ENCODE measurements around the gene EXOC3L1. TPM values are rescaled to one million over a fixed set of nuclear protein-coding genes. Genes with fewer than 3 reads are reported as not detected.

EXOC3L1 gene
- total and polyA plus RNA-seq, 3 experiments from 2014 or later = not detected

- H3K27ac Mint-ChIP-seq = peak overlapping the region in 1 of 8 donors; percentile 48
- H3K4me3 Mint-ChIP-seq = peak overlapping the region; percentile 41 to 78 (median 60)
- H3K4me1 Mint-ChIP-seq = peaks cover 25 to 62% (median 30%) of the 10 kb centered on the region in 3 donors
- peaks cover 52 to 54% of the 10 kb centered on the region in 2 donors for H3K27me3 Mint-ChIP-seq
- H3K9me3 Mint-ChIP-seq = peaks cover 0 to 2% (median 0%) of the 10 kb centered on the region in 5 donors
- peaks cover 0 to 13% (median 0%) of the 10 kb centered on the region in 3 donors for H3K36me3 Mint-ChIP-seq
- Histone ChIP-seq H3K4me1 (ENCODE audit: insufficient read depth, low read length) (peaks cover 56% of the 10 kb centered on the region), H3K36me3 (ENCODE audit: insufficient read depth, low read length) (no peaks in the 10 kb centered on the region), H3K27me3 (ENCODE audit: insufficient read depth, low read length, poor library complexity, severe bottlenecking) (peaks cover 55% of the 10 kb centered on the region), H3K9me3 (ENCODE audit: low read length) (no peaks in the 10 kb centered on the region), H3K27ac (ENCODE audit: low read depth, low read length) (no peak overlapping the region), H3K4me3 (ENCODE audit: low read length) (peak overlapping the region; percentile 32)
- CTCF ChIA-PET = interaction anchor here (0.7 to 17.6 kb wide), 7 partner anchors 10 to 146 kb away, joined by 3 to 205 read pairs (median 5); partner anchors contain the start of genes B3GNT9, CBFB, EXOC3L1 and MATCAP1
- DNase-seq = peak in 3 of 5 donors; percentile 10 to 54 (median 25)
- POLR2A ChIA-PET = interaction anchor here (0.7 to 2.6 kb wide), 5 partner anchors 11 to 775 kb away, joined by 3 to 9 read pairs (median 3); partner anchors contain the start of gene B3GNT9
Observed at GRCh38 chr16:67163164-67163998, 26.6 kb downstream of the EXOC3L1 start.

DNA sequence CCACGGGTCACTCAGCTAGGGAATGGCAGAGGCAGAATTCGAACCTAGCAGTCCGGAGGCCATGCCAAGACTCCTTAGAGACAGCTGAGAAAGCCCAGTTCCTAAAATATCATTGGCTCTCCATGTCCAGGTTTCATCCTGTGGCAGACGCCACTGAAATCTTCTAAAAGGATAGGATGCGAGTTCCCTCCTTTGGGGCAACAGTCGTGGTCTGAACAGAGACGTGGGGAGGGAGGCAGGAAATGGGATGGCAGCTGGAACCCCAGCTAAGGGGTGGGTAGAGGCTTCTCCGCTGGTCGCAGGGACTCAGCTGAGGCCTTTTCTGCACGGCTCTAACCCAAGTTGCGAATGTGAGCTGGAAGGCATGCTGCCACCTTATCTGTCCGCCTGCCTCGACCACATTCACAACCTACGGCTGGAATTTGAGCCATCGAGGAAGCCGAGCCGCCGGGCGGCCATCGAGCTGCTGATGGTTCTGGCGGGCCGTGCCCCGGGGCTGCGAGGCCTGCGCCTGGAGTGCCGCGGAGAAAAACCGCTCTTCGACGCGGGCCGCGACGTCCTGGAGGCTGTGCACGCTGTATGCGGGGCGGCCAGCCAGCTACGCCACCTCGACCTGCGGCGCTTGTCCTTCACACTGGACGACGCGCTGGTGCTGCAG, 27.3 kb downstream of the EXOC3L1 start:
- POLR2A ChIA-PET = interaction anchor here (0.7 to 2.6 kb wide), 4 partner anchors 11 to 133 kb away, joined by 3 to 9 read pairs (median 3); partner anchors contain the start of gene B3GNT9
- Mint-ChIP-seq H3K27ac (peak overlapping the region in 1 of 8 donors; percentile 36), H3K9me3 (no peaks in the 10 kb centered on the region), H3K36me3 (peaks cover 0 to 13% (median 0%) of the 10 kb centered on the region in 3 donors), H3K4me3 (peak overlapping the region in 4 of 7 donors; percentile 35 to 66 (median 55)), H3K27me3 (peaks cover 47 to 48% of the 10 kb centered on the region in 2 donors), H3K4me1 (peaks cover 30 to 67% (median 37%) of the 10 kb centered on the region in 3 donors)
- H3K36me3 ChIP-seq (ENCODE audit: insufficient read depth, low read length) = no peaks in the 10 kb centered on the region
- H3K27me3 ChIP-seq (ENCODE audit: insufficient read depth, low read length, poor library complexity, severe bottlenecking) = peaks cover 49% of the 10 kb centered on the region
- no peaks in the 10 kb centered on the region for H3K9me3 ChIP-seq (ENCODE audit: low read length)
- no peak for DNase-seq
- H3K4me3 ChIP-seq (ENCODE audit: low read length) = peak overlapping the region; percentile 32
- H3K27ac ChIP-seq (ENCODE audit: low read depth, low read length) = no peak overlapping the region
- H3K4me1 ChIP-seq (ENCODE audit: insufficient read depth, low read length) = peaks cover 63% of the 10 kb centered on the region
- CTCF ChIA-PET = interaction anchor here (0.7 to 17.6 kb wide), 6 partner anchors 9 to 145 kb away, joined by 3 to 205 read pairs (median 14); partner anchors contain the start of genes B3GNT9, CBFB, EXOC3L1 and MATCAP1

- H3K4me1 Mint-ChIP-seq = peaks cover 40 to 74% (median 47%) of the 10 kb centered on the region in 3 donors
Observed at GRCh38 chr16:67161595-67162058, 28.3 kb downstream of the EXOC3L1 start.

DNA sequence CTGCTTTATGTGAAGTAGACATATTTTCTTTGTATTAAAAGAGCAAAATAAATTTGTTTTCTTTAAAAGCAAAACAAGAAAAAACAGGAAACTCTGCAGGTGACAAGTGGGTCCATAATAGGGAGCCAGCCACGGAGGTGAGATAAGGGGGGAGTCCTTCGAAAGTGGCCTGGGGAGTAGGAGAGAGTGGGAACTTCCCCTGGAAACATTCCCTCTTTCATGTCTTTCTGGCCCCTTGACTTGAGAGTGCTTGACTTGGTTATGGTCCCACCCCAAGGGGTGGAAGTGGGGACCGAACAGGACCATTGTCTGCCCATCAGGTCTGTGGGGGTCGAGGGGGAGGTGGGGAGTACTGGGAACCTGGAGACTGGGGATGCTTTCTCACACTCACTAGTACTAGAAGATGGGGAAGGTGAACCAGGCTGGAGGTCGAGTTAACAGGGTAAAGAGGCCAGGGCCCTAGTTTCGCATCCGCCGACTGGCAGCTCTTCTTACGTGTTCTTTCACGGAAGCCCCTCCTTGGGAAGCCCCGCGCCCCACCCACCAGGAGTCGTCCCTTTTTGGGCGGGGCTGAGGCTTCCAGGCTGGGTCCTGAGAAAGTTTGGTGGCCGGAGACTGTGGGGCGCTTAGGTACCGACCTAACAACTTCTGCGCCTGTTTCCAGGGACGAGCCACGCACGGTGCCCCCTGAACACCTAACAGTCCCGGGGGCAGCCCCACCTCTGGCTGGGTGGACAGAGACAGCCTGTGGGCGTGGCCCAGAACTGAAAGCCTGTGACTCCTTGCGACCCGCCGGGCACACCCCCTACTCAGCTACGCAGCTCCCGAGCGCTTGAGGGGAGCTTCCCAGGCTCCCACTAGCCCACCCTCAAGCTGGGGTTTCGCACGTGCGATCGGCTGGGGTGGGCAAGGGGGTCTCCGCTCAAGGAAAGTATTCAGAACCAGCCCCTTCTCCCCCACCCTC, 31.0 kb downstream of the EXOC3L1 start:
- Histone ChIP-seq H3K4me3 (ENCODE audit: low read length) (peak overlapping the region; percentile 95), H3K9me3 (ENCODE audit: low read length) (no peaks in the 10 kb centered on the region), H3K4me1 (ENCODE audit: insufficient read depth, low read length) (peaks cover 69% of the 10 kb centered on the region), H3K27me3 (ENCODE audit: insufficient read depth, low read length, poor library complexity, severe bottlenecking) (peaks cover 21% of the 10 kb centered on the region), H3K27ac (ENCODE audit: low read depth, low read length) (peak overlapping the region; percentile 93), H3K36me3 (ENCODE audit: insufficient read depth, low read length) (no peaks in the 10 kb centered on the region)
- peaks cover 44 to 76% (median 56%) of the 10 kb centered on the region in 3 donors for H3K4me1 Mint-ChIP-seq
- no peaks in the 10 kb centered on the region for H3K9me3 Mint-ChIP-seq
- peak overlapping the region; percentile 79 to 96 (median 94) for H3K4me3 Mint-ChIP-seq
- peaks cover 0 to 13% (median 0%) of the 10 kb centered on the region in 3 donors for H3K36me3 Mint-ChIP-seq
- H3K27me3 Mint-ChIP-seq = peaks cover 20 to 25% of the 10 kb centered on the region in 2 donors
- peak; percentile 65 to 88 (median 78) for DNase-seq
- H3K27ac Mint-ChIP-seq = peak overlapping the region; percentile 94 to 99 (median 98)
- ChIA-PET POLR2A (interaction anchor here (0.7 to 2.5 kb wide), 9 partner anchors 8 to 158 kb away, joined by 3 to 9 read pairs (median 5); partner anchors contain the start of gene B3GNT9), CTCF (interaction anchor here (0.9 to 17.6 kb wide), 14 partner anchors 6 to 183 kb away, joined by 3 to 205 read pairs (median 6); partner anchors contain the start of genes B3GNT9, EXOC3L1, FHOD1 and MATCAP1)

More at GRCh38 chr16:67161595-67162058, 28.3 kb downstream of the EXOC3L1 start:
- DNase-seq = no peak
- H3K36me3 ChIP-seq (ENCODE audit: insufficient read depth, low read length) = no peaks in the 10 kb centered on the region
- H3K9me3 ChIP-seq (ENCODE audit: low read length) = no peaks in the 10 kb centered on the region
- peaks cover 40% of the 10 kb centered on the region for H3K27me3 ChIP-seq (ENCODE audit: insufficient read depth, low read length, poor library complexity, severe bottlenecking)
- H3K27ac Mint-ChIP-seq = peak overlapping the region in 1 of 8 donors; percentile 36
- CTCF ChIA-PET = interaction anchor here (1.8 to 17.6 kb wide), 5 partner anchors 8 to 24 kb away, joined by 9 to 205 read pairs (median 22); partner anchors contain the start of genes B3GNT9, EXOC3L1, MATCAP1 and NOL3
- peaks cover 73% of the 10 kb centered on the region for H3K4me1 ChIP-seq (ENCODE audit: insufficient read depth, low read length)
- H3K36me3 Mint-ChIP-seq = peaks cover 0 to 13% (median 0%) of the 10 kb centered on the region in 3 donors
- H3K9me3 Mint-ChIP-seq = no peaks in the 10 kb centered on the region
- POLR2A ChIA-PET = interaction anchor here (0.6 to 2.6 kb wide), 3 partner anchors 10 to 51 kb away, joined by 3 to 9 read pairs (median 3); partner anchors contain the start of gene B3GNT9
- peak overlapping the region in 4 of 7 donors; percentile 19 to 66 (median 40) for H3K4me3 Mint-ChIP-seq
- H3K4me3 ChIP-seq (ENCODE audit: low read length) = peak overlapping the region; percentile 95
- H3K27me3 Mint-ChIP-seq = peaks cover 38 to 42% of the 10 kb centered on the region in 2 donors
- H3K27ac ChIP-seq (ENCODE audit: low read depth, low read length) = no peak overlapping the region

GRCh38 chr16:67157892-67158635, 31.9 kb downstream of the EXOC3L1 start:
- Mint-ChIP-seq H3K4me1 (peaks cover 49 to 77% (median 58%) of the 10 kb centered on the region in 3 donors), H3K27ac (peak overlapping the region; percentile 94 to 99 (median 98)), H3K27me3 (peaks cover 16 to 22% of the 10 kb centered on the region in 2 donors), H3K36me3 (peaks cover 0 to 13% (median 0%) of the 10 kb centered on the region in 3 donors), H3K4me3 (peak overlapping the region; percentile 79 to 96 (median 94)), H3K9me3 (no peaks in the 10 kb centered on the region)
- peak overlapping the region; percentile 95 for H3K4me3 ChIP-seq (ENCODE audit: low read length)
- peak in 1 of 5 donors; percentile 43 for DNase-seq
- ChIA-PET CTCF (interaction anchor here (0.8 to 17.6 kb wide), 13 partner anchors 11 to 180 kb away, joined by 3 to 205 read pairs (median 6); partner anchors contain the start of genes CBFB, EXOC3L1, MATCAP1 and NOL3), POLR2A (interaction anchor here (0.5 to 2.5 kb wide), 8 partner anchors 7 to 158 kb away, joined by 3 to 9 read pairs (median 4); partner anchors contain the start of gene B3GNT9)
- H3K4me1 ChIP-seq (ENCODE audit: insufficient read depth, low read length) = peaks cover 61% of the 10 kb centered on the region
- H3K27me3 ChIP-seq (ENCODE audit: insufficient read depth, low read length, poor library complexity, severe bottlenecking) = peaks cover 13% of the 10 kb centered on the region
- peak overlapping the region; percentile 93 for H3K27ac ChIP-seq (ENCODE audit: low read depth, low read length)
- H3K36me3 ChIP-seq (ENCODE audit: insufficient read depth, low read length) = no peaks in the 10 kb centered on the region
- no peaks in the 10 kb centered on the region for H3K9me3 ChIP-seq (ENCODE audit: low read length)

- H3K9me3 Mint-ChIP-seq = no peaks in the 10 kb centered on the region
- Histone ChIP-seq H3K27me3 (ENCODE audit: insufficient read depth, low read length, poor library complexity, severe bottlenecking) (peaks cover 5% of the 10 kb centered on the region), H3K4me3 (ENCODE audit: low read length) (no peak overlapping the region), H3K4me1 (ENCODE audit: insufficient read depth, low read length) (peaks cover 52% of the 10 kb centered on the region), H3K9me3 (ENCODE audit: low read length) (no peaks in the 10 kb centered on the region), H3K27ac (ENCODE audit: low read depth, low read length) (peak overlapping the region; percentile 55), H3K36me3 (ENCODE audit: insufficient read depth, low read length) (no peaks in the 10 kb centered on the region)
- H3K27me3 Mint-ChIP-seq = peaks cover 12 to 16% of the 10 kb centered on the region in 2 donors
- H3K4me1 Mint-ChIP-seq = peaks cover 54 to 78% (median 60%) of the 10 kb centered on the region in 3 donors
- H3K36me3 Mint-ChIP-seq = peaks cover 0 to 13% (median 0%) of the 10 kb centered on the region in 3 donors
- peak overlapping the region; percentile 54 to 96 (median 92) for H3K4me3 Mint-ChIP-seq
- ChIA-PET CTCF (interaction anchor here (0.8 to 17.6 kb wide), 12 partner anchors 12 to 205 kb away, joined by 3 to 205 read pairs (median 6); partner anchors contain the start of genes CBFB, EXOC3L1, MATCAP1 and NOL3), POLR2A (interaction anchor here (0.5 to 1.1 kb wide), 2 partner anchors 28 to 104 kb away, joined by 3 to 5 read pairs; no protein-coding TSS in a partner anchor)
- DNase-seq = no peak
- H3K27ac Mint-ChIP-seq = peak overlapping the region; percentile 94 to 99 (median 98)
Observed at GRCh38 chr16:67157106-67157748, 32.7 kb downstream of the EXOC3L1 start.

All from CD8-positive, alpha-beta memory T cell (primary cell).